ENCODE data around the gene SLC30A7.

SLC30A7 gene

DNA sequence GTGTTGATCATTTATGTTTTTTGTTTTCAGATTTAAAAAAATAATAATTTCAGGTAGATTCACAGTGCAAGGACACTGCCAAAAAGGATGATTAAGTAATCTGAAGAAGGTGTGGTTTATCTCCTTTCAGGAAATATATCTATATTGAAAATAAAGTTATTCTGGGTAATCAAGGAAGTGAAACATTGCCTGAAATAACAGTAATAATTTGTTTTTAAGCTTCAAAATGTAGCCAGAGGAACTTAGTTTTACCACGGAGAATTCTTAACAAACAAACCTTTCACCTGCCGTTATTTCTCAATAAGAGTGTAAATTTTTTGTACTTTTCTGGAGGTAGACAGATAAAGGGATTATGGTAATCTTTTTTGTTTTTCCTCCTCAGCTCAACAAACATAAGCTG lies 132.6 kb downstream of the SLC30A7 start:
- no peak for DNase-seq (ENCODE audit: low spot score)

DNA sequence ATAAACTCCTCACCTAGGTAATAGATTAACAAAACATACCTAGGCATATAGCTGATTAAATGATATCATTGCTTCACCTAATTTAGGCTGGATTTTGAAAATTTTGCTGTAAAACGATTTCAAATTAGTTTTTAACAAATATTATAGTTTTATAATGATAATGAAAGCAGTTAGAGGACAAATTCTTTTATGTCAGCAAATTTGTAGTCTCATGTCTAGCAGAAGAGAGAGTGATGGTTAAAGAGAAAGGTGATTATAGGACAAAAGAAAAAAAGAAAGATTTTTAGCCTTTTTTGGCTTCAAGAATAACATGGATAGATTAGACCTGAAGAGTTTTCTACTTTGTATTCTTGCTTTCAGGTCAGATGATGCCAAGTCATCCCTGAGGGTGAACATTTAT lies 133.3 kb downstream of the SLC30A7 start:
- DNase-seq (ENCODE audit: low spot score): no peak

DNA sequence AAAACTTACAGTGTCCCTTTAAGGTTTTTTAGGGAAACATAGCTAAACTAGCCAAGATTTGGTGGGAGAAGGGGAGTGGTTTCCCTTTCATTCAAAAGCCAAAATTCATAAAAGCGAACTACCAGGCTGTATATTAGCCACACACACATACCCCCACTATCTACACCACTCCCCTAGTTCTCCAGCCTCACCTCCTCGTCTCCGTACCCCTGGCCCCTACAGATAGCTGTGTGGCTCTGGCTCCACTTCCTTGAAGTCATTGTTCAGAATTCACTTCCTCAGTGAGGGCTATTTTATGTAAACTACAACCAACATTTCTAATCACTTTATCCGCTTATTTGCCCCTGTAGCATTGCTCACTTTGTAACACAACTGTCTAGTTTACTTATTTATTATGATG lies 135.0 kb downstream of the SLC30A7 start:
- no peak for DNase-seq (ENCODE audit: low spot score)
